Activated T-helper 1 cell treated with Interleukin-2 at 50 U/mL for 16 hours (primary cell): ENCODE data around the gene CDKAL1.

Experiments used
- DNase-seq: peaks from one replicate; pipeline ENCODE4 v3.0.0-alpha.2; 2020; ENCODE audit warnings: low read depth

The CDKAL1 gene

DNA sequence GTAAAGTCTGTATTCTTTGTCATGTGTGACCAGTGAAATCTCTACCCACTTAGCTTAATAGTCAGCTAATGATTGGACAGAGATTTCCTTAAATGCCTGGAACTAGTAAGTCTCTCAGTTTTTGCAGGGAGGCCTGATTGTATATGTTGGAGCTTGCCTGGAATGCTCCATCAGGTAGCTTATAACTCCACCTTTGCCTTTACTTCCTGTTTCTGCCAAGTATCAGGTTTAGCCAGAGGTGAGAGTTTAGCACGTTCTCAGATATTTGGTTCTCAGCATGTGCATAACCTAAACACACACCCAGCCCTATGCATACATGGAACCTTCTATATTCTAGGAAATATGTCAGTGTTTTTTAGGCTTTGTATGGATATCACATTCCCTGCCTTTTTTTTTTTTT is 435.3 kb downstream of the CDKAL1 start:
- DNase-seq: no peak

DNA sequence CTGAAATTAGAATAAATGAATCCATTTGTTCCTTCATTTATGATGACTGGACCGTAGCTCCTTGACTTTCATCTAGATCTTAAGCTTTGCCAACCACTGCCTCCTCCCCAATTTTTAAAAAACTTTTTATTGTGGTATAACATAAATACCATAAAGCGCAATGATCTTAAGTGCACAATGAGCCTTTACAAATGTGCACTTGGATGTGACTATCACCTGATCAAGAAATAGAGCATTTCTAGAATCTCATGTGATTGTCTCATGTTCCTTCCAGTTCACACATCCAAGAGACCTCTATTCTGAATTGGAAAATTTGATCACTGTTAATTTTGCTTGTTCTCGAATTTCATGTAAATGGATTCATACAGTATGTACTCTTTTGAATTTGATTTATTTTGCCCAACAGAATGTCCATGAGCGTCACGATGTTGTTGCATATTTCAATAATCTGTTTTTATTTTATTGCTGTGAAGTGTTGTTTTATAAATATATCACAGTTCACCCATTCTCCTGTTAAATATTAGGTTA is 442.2 kb downstream of the CDKAL1 start:
- DNase-seq: no peak

- DNase-seq: no peak
These were observed 443.9 kb downstream of the CDKAL1 start for GRCh38 chr6:20978151-20978614.

DNA sequence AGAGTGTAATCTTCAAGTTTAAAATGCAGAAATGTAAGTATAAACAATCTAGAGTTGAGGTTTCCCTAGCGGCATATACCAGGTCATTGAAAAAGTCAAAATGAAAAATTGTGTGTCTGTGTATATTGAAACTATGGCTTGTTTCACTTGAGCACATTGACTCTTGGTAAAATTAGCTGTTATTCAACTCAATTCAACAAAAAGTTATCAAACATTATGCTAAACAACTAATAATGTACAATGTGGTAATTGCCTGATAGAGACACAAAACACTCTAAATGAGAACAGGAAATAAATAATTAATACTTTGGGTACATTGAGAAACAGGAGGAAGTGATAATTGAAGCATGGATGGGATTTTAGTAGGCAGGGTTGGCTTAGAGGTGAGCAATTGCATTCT is 444.8 kb downstream of the CDKAL1 start:
- DNase-seq: no peak

- no peak for DNase-seq
These were observed 449.7 kb downstream of the CDKAL1 start for GRCh38 chr6:20983961-20984360.

- DNase-seq: no peak
These were observed 451.6 kb downstream of the CDKAL1 start for GRCh38 chr6:20985821-20986220.

- no peak for DNase-seq
These were observed 457.7 kb downstream of the CDKAL1 start for GRCh38 chr6:20991910-20992309.

- DNase-seq: no peak
These were observed 461.8 kb downstream of the CDKAL1 start for GRCh38 chr6:20996099-20996498.

GRCh38 chr6:20997143-20997769 is 463.0 kb downstream of the CDKAL1 start:
- no peak for DNase-seq

GRCh38 chr6:20997770-20998147 is 463.5 kb downstream of the CDKAL1 start:
- DNase-seq: no peak

DNA sequence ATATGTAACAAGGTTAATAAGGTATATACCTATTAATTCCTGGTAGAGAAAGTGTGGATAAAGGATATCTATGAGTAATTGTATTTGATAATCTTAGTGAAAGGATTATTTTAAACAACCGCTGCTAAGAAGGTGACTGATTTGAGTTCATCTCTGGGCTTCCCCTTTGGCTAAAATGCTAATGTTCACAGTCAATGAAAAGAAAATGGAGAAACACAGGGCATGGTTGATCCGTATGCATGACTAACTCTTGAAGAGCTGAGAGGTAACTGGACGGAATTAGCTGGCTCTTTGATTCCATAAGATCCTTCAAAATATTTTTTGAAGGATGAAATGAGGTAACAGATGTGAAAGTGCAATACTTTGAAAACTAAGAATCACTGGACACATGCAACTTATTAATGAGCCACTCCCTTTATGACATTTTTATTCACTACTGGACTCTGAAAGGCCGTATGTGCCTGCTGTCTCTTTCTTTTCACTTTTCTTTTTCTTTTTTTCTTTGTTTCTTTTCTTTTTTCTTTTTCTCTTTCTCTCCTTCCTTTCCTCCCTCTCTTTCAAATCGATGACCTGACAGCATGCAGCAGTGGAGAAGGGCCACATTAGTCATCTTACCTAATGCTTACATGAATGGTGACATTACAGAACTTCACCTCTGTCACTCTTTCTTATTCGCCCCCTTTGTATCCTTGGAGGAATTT is 464.6 kb downstream of the CDKAL1 start:
- DNase-seq: no peak

GRCh38 chr6:21000331-21000801 is 466.1 kb downstream of the CDKAL1 start:
- DNase-seq: no peak

- DNase-seq: no peak
These were observed 467.5 kb downstream of the CDKAL1 start for GRCh38 chr6:21001736-21002135.

- DNase-seq: no peak
These were observed 469.7 kb downstream of the CDKAL1 start for GRCh38 chr6:21003780-21004541.

- no peak for DNase-seq
These were observed 471.7 kb downstream of the CDKAL1 start for GRCh38 chr6:21005816-21006570.

DNA sequence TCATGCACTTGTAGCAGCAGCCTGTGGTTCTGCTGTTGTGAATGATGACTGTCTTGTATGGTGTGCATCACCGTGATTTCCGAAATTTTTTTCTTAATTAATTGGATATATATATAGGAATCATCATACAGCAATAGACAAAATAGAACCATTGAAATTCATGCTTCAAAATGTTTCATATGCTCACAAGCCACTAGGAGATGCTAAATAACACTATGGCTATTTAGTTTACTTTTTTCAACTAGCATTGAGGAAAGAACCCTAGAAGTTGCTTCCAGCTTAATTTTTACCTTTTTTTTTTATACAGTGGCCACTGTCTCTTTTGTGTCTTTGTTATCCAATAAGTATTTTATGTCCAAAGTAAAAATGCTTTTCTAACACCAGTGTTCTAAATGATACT is 485.4 kb downstream of the CDKAL1 start:
- no peak for DNase-seq

DNA sequence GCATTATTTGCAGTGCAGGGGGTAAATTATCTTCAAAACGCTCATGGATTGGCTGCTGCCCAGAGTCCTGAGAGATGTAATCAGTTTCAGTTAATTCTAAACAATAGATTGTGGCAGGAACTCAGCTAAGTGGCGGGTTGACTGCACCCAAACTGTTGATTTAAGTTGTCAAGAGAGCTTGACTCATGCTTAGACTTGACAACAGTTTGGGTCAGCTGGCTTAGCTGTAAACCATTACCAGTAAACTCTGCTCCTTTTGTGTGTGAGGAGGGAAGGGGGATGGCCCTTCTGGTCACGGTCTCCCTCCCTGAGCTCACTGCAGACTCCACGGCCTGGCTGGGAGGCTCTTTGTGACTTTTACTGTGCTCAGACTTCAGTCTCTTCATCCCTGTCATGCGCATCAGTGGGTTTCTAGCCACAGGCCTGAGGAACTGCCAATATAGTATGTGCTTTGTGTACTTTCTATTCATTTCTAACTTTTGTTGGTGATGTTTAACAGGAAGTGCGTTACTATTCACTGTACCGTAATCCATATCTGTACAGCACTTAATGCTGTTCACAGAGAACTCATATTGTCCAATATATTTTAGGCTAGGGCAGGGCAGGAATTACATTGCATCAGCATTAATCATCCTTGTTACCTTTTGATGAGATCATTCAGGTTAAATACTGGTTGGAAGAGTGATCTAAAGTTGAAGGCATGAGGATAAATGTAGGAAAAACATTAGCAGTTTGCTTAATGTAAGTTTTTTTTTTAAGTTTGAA is 488.3 kb downstream of the CDKAL1 start:
- no peak for DNase-seq

GRCh38 chr6:21023210-21023609 is 489.0 kb downstream of the CDKAL1 start:
- no peak for DNase-seq

DNA sequence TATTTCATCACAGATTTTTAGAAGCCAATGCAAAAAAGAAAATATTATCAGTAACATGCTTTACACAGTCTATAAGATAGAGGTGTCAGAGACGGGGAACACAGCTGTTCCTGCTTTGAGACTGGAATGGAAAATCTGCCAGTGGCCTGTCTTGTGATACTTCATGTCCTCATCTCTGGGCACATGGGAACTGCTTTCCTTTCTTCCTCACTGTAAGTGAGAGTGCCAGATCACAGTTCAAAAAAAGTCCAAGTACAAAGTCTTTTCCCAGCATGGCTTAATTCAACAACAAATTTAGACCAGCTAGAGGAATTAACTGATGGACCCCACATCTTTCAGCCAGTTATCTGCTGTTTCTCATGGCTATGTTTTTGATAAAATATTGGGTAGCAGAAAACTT is 490.4 kb downstream of the CDKAL1 start:
- DNase-seq: no peak

DNA sequence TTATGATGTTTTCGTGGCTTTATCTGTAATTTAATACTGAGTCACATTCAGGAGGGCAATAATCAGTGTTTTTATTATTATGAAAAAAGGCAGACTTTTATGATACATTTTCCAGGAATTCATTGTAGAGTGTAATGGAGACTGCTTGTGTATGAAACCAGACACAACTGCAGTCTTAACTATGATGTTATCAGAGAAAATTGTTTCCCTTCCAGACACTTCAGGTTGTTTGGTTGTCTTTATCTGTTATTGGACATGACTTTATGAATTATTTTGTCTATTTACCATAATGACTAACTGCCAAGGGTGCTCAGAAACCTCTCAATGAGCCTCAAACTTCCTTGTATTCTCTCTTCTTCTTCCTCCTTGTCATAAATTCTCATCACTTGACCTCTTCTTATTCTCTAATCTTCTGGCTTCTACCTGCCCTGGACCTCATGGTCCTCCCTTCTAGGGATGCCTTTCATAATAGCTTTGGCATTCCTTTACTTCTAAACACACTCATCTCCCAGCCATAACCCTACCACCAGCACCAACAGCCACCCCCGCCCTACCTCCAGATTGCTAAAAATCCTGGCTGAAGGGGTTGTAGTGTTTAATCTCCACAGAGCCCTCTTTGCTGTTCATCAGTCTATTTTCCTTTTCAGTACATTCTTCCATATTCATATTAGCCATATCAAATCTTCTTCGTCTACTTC is 492.5 kb downstream of the CDKAL1 start:
- no peak for DNase-seq

DNA sequence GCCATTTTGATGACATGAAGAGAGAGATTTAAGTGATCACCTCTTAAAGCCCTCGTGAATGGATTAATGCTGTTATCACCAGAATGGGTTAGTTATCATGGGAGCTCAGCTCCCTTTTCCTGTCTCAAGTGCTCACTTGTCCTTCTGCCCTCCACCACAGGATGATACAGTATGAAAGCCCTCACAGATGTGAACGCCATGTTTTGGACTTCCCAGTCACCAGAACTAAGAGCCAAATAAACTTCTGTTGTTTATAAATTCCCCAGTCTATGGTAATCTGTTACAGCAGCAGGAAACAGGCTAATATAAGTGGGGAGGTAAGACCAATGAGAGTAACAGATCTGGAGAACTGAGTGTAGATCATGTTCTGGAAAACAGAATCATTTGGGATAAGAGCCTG is 493.2 kb downstream of the CDKAL1 start:
- no peak for DNase-seq
